Measurements from ENCODE around the gene HGF. TPM values are rescaled to one million over a fixed set of nuclear protein-coding genes. Genes with fewer than 3 reads are reported as not detected.

Gene HGF
- total and polyA plus RNA-seq, 2 donors (not counting 1 experiment from before 2014, with no cell fraction given) = 0.25 TPM; not detected in 1

GRCh38 chr7:81684033-81684432, 85.8 kb downstream of the HGF start:
- Histone ChIP-seq H2AFZ (ENCODE audit: insufficient read depth, low read depth, low read length, poor library complexity, severe bottlenecking) (no peak overlapping the region), H4K20me1 (ENCODE audit: control insufficient read depth, insufficient read depth, low read length, poor library complexity, severe bottlenecking) (no peaks in the 10 kb centered on the region), H3K9ac (ENCODE audit: low read length) (no peak overlapping the region), H3K27ac (ENCODE audit: low read length in 2 of 2) (no peak overlapping the region), H3K4me1 (ENCODE audit: control insufficient read depth in 2 of 2, insufficient read depth in 2 of 2, low read length in 2 of 2) (no peaks in the 10 kb centered on the region), H3K4me3 (ENCODE audit: control extremely low read depth in 1 of 5, extremely low read depth in 1 of 5, insufficient read depth in 1 of 5, low read depth in 2 of 5, low read length in 4 of 5) (no peak overlapping the region), H3K27me3 (replicated peaks in 1 of 4; ENCODE audit: control extremely low read depth in 1 of 4, control insufficient read depth in 3 of 4, insufficient read depth in 4 of 4, low read length in 3 of 4) (no peaks in the 10 kb centered on the region), H3K79me2 (ENCODE audit: control insufficient read depth, insufficient read depth, low read length) (no peaks in the 10 kb centered on the region), H3K36me3 (replicated peaks in 1 of 2; ENCODE audit: control extremely low read depth in 1 of 2, control insufficient read depth in 1 of 2, extremely low read depth in 1 of 2, insufficient read depth in 2 of 2, low read length in 1 of 2) (no peaks in the 10 kb centered on the region), H3K4me2 (replicated peaks; ENCODE audit: low read depth, low read length, poor library complexity, severe bottlenecking) (no peak overlapping the region), H3K9me3 (ENCODE audit: control extremely low read depth in 1 of 3, control insufficient read depth in 2 of 3, insufficient read depth in 1 of 3, low read length in 2 of 3) (no peaks in the 10 kb centered on the region)
- Mint-ChIP-seq H3K27me3 (no peaks in the 10 kb centered on the region), H3K9me3 (ENCODE audit: insufficient read depth) (no peaks in the 10 kb centered on the region), H3K4me3 (no peak overlapping the region), H3K27ac (no peak overlapping the region), H3K4me1 (no peaks in the 10 kb centered on the region)
- TF ChIP-seq, protein P1, sequence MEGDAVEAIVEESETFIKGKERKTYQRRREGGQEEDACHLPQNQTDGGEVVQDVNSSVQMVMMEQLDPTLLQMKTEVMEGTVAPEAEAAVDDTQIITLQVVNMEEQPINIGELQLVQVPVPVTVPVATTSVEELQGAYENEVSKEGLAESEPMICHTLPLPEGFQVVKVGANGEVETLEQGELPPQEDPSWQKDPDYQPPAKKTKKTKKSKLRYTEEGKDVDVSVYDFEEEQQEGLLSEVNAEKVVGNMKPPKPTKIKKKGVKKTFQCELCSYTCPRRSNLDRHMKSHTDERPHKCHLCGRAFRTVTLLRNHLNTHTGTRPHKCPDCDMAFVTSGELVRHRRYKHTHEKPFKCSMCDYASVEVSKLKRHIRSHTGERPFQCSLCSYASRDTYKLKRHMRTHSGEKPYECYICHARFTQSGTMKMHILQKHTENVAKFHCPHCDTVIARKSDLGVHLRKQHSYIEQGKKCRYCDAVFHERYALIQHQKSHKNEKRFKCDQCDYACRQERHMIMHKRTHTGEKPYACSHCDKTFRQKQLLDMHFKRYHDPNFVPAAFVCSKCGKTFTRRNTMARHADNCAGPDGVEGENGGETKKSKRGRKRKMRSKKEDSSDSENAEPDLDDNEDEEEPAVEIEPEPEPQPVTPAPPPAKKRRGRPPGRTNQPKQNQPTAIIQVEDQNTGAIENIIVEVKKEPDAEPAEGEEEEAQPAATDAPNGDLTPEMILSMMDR (IDR thresholded peaks at IDR 0.05) = no peak
- TF ChIP-seq EZH2 (IDR thresholded peaks at IDR 0.05; ENCODE audit: borderline replicate concordance, insufficient read depth, low read depth, low read length, poor library complexity, severe bottlenecking) = no peak
- ATAC-seq (ENCODE audit: low read depth) (no peak), DNase-seq (no peak)
- CTCF ChIA-PET = no interaction called here
- intact Hi-C loops (cut with micrococcal nuclease) = no loop called here
- POLR2A ChIA-PET = no interaction called here
- 100% methylated on average over 1 of the region's 5 CpGs for WGBS (ENCODE audit: insufficient coverage)

- intact Hi-C loops (cut with micrococcal nuclease) = no loop called here
- no peak overlapping the region for H3K4me3 Mint-ChIP-seq
- Histone ChIP-seq H2AFZ (ENCODE audit: insufficient read depth, low read depth, low read length, poor library complexity, severe bottlenecking) (no peak overlapping the region), H3K4me1 (ENCODE audit: control insufficient read depth in 2 of 2, insufficient read depth in 2 of 2, low read length in 2 of 2) (no peaks in the 10 kb centered on the region), H3K27me3 (replicated peaks in 1 of 4; ENCODE audit: control extremely low read depth in 1 of 4, control insufficient read depth in 3 of 4, insufficient read depth in 4 of 4, low read length in 3 of 4) (no peaks in the 10 kb centered on the region), H3K4me2 (replicated peaks; ENCODE audit: low read depth, low read length, poor library complexity, severe bottlenecking) (no peak overlapping the region), H3K79me2 (ENCODE audit: control insufficient read depth, insufficient read depth, low read length) (no peaks in the 10 kb centered on the region), H3K27ac (ENCODE audit: low read length in 2 of 2) (no peak overlapping the region), H3K9ac (ENCODE audit: low read length) (no peak overlapping the region), H3K36me3 (replicated peaks in 1 of 2; ENCODE audit: control extremely low read depth in 1 of 2, control insufficient read depth in 1 of 2, extremely low read depth in 1 of 2, insufficient read depth in 2 of 2, low read length in 1 of 2) (no peaks in the 10 kb centered on the region), H4K20me1 (ENCODE audit: control insufficient read depth, insufficient read depth, low read length, poor library complexity, severe bottlenecking) (no peaks in the 10 kb centered on the region), H3K9me3 (ENCODE audit: control extremely low read depth in 1 of 3, control insufficient read depth in 2 of 3, insufficient read depth in 1 of 3, low read length in 2 of 3) (no peaks in the 10 kb centered on the region), H3K4me3 (ENCODE audit: control extremely low read depth in 1 of 5, extremely low read depth in 1 of 5, insufficient read depth in 1 of 5, low read depth in 2 of 5, low read length in 4 of 5) (no peak overlapping the region)
- ChIA-PET POLR2A (no interaction called here), CTCF (no interaction called here)
- DNase-seq (no peak), ATAC-seq (ENCODE audit: low read depth) (no peak)
- no peaks in the 10 kb centered on the region for H3K9me3 Mint-ChIP-seq (ENCODE audit: insufficient read depth)
- whole genome bisulfite sequencing (ENCODE audit: insufficient coverage) = no CpG with 5 or more reads among the region's 2 CpGs
- TF ChIP-seq, protein P1 (IDR thresholded peaks at IDR 0.05) = no peak
- TF ChIP-seq EZH2 (IDR thresholded peaks at IDR 0.05; ENCODE audit: borderline replicate concordance, insufficient read depth, low read depth, low read length, poor library complexity, severe bottlenecking) = no peak
- no peaks in the 10 kb centered on the region for H3K27me3 Mint-ChIP-seq
- H3K27ac Mint-ChIP-seq = no peak overlapping the region
- no peaks in the 10 kb centered on the region for H3K4me1 Mint-ChIP-seq
Measured at GRCh38 chr7:81682873-81683272, 87.0 kb downstream of the HGF start.

All from B cell (primary cell).